HCT116 (cell line): ENCODE results near the gene CRACR2A. TPM values are rescaled to one million over a fixed set of nuclear protein-coding genes. Genes with fewer than 3 reads are reported as not detected.

Experiments used
- ATAC-seq: fragments of 200-7000 bp; cut with Tn5 transposase; 2 replicates; pipeline ENCODE4 v1.9.1; 2020; ENCODE audit warnings: mild to moderate bottlenecking, moderate library complexity
- BruUV-seq: library from RNA; stranded (reverse); fragments of 400-500 nt; replicated peaks from 2 replicates; lab custom pipeline; 2021; lab: Mats Ljungman, UMichigan
- CTCF ChIA-PET: fragments of 300-600 bp; sonication (Branson Sonifier 250); formaldehyde crosslinking; loops from one replicate; lab custom pipeline; 2021; ENCODE audit warnings: antibody characterized with exemption; lab: Charles Lee
- POLR2A ChIA-PET: fragments of 300-600, 350-600 bp; sonication (Branson Sonifier 250); formaldehyde crosslinking; loops from one replicate; lab custom pipeline; 2021; ENCODE audit warnings: antibody characterized with exemption; lab: Charles Lee
- RAD21 ChIA-PET, 2 experiments: fragments of 300-600 bp; sonication (Branson Sonifier 250); formaldehyde crosslinking; loops; one replicate each; lab custom pipeline; 2023; ENCODE audit warnings: low total read pairs in 2 of 2; ENCODE audit not compliant: uncharacterized antibody in 2 of 2, unreplicated experiment in 2 of 2, low non-redundant PET in 1 of 2; lab: Charles Lee
- DNase-seq: peaks from one replicate; pipeline ENCODE4 v3.0.0-alpha.2; 2010; ENCODE audit warnings: low read depth, low spot score
- H2AFZ ChIP-seq: fragments of 200-600 bp; shearing (Covaris generic), sonication (generic); 2 replicates; pipeline ENCODE4 v1.6.1; 2017; ENCODE audit warnings: low read depth, mixed run types, mixed read lengths, antibody characterized with exemption, low read length; ENCODE audit not compliant: poor library complexity, severe bottlenecking
- H3K27ac ChIP-seq: 2 replicates; pipeline ENCODE4 v1.5.1; 2012; ENCODE audit warnings: low read depth, low read length
- H3K27me3 ChIP-seq: fragments of 200-600 bp; sonication (generic); 2 replicates; pipeline ENCODE4 v1.6.1; 2016; ENCODE audit warnings: mixed run types, low read length, mixed read lengths; ENCODE audit not compliant: insufficient read depth
- H3K36me3 ChIP-seq, 2 experiments: fragments of 200-500 bp in 1 of 2; fragments of 200-600 bp in 1 of 2; sonication (Bioruptor generic) in 1 of 2; sonication (generic) in 1 of 2; 2 replicates each; pipeline versions ENCODE4 v1.5.1 to v1.6.1; 2014 to 2016; ENCODE audit warnings: low read length in 2 of 2, inconsistent platforms in 1 of 2, mixed read lengths in 1 of 2, mixed run types in 1 of 2; ENCODE audit not compliant: insufficient read depth in 2 of 2, control insufficient read depth in 1 of 2
- H3K4me1 ChIP-seq, 2 experiments: fragments of 200-600 bp in 1 of 2; sonication (generic) in 1 of 2; 2 replicates each; pipeline versions ENCODE4 v1.5.1 to v1.6.1; 2012 to 2017; ENCODE audit warnings: low read length in 2 of 2, inconsistent platforms in 1 of 2, mild to moderate bottlenecking in 1 of 2, mixed read lengths in 1 of 2, mixed run types in 1 of 2, moderate library complexity in 1 of 2; ENCODE audit not compliant: insufficient read depth in 2 of 2, control insufficient read depth in 1 of 2
- H3K4me2 ChIP-seq: fragments of 200-600 bp; sonication (generic); 2 replicates; pipeline ENCODE4 v1.6.1; 2017; ENCODE audit warnings: mixed run types, low read length, mixed read lengths
- H3K4me3 ChIP-seq, 2 experiments: fragments of 200-600 bp in 1 of 2; sonication (generic) in 1 of 2; replicated peaks in 1 of 2; 2 replicates each; pipeline ENCODE4 v1.5.1; 2011 to 2016; ENCODE audit warnings: low read length in 2 of 2, control low read depth in 1 of 2, low read depth in 1 of 2, mild to moderate bottlenecking in 1 of 2, mixed read lengths in 1 of 2, mixed run types in 1 of 2
- H3K79me2 ChIP-seq: fragments of 200-600 bp; sonication (generic); 2 replicates; pipeline ENCODE4 v1.6.1; 2017; ENCODE audit warnings: mild to moderate bottlenecking, mixed run types, low read length, moderate library complexity, mixed read lengths; ENCODE audit not compliant: insufficient read depth
- H3K9ac ChIP-seq: fragments of 200-600 bp; sonication (generic); 2 replicates; pipeline ENCODE4 v1.6.1; 2016; ENCODE audit warnings: low read length, mixed read lengths
- H3K9me2 ChIP-seq: fragments of 200-600 bp; sonication (generic), shearing (Covaris generic); 2 replicates; pipeline ENCODE4 v1.6.1; 2017; ENCODE audit warnings: mixed run types, mild to moderate bottlenecking, moderate library complexity; ENCODE audit not compliant: insufficient read depth
- H3K9me3 ChIP-seq, 2 experiments: fragments of 200-500 bp in 1 of 2; fragments of 200-600 bp in 1 of 2; sonication (Bioruptor generic) in 1 of 2; sonication (generic) in 1 of 2; 2 replicates each; pipeline ENCODE4 v1.6.1; 2014 to 2017; ENCODE audit warnings: low read length in 2 of 2, mixed read lengths in 2 of 2, inconsistent platforms in 1 of 2, low read depth in 1 of 2, mild to moderate bottlenecking in 1 of 2, mixed run types in 1 of 2, moderate library complexity in 1 of 2; ENCODE audit not compliant: control insufficient read depth in 1 of 2, insufficient read depth in 1 of 2
- H4K20me1 ChIP-seq: fragments of 200-600 bp; sonication (generic), shearing (Covaris generic); 2 replicates; pipeline ENCODE4 v1.6.1; 2017; ENCODE audit warnings: mixed run types, mild to moderate bottlenecking, moderate library complexity; ENCODE audit not compliant: insufficient read depth
- ATF3 ChIP-seq: IDR thresholded peaks from 2 replicates; pipeline ENCODE4 v1.6.1; 2012
- CBX3 ChIP-seq: IDR thresholded peaks from 2 replicates; pipeline ENCODE4 v1.6.1; 2012; ENCODE audit warnings: low read depth
- CTCF ChIP-seq, 3 experiments: fragments of 200-600 bp in 1 of 3; sonication (generic) in 1 of 3; IDR thresholded peaks in 2 of 3; conservative IDR thresholded peaks in 1 of 3; 2 replicates each; pipeline ENCODE4 v1.5.1; 2012 to 2017; ENCODE audit warnings: low read depth in 2 of 3, low read length in 2 of 3, antibody characterized with exemption in 1 of 3, borderline replicate concordance in 1 of 3, control low read depth in 1 of 3, mild to moderate bottlenecking in 1 of 3, mixed read lengths in 1 of 3, mixed run types in 1 of 3, moderate library complexity in 1 of 3; ENCODE audit not compliant: insufficient read depth in 1 of 3
- EGR1 ChIP-seq: IDR thresholded peaks from 2 replicates; pipeline ENCODE4 v1.6.1; 2012; ENCODE audit warnings: low read depth
- EZH2 ChIP-seq: fragments of 200-600 bp; sonication (generic); IDR thresholded peaks from 2 replicates; pipeline ENCODE4 v1.6.1; 2017; ENCODE audit warnings: antibody characterized with exemption, mixed run types
- EZH2phosphoT487 ChIP-seq: fragments of 200-600 bp; IDR thresholded peaks from 2 replicates; pipeline ENCODE4 v1.6.1; 2018; ENCODE audit warnings: antibody characterized with exemption, borderline replicate concordance
- RAD21 ChIP-seq: IDR thresholded peaks from 2 replicates; pipeline ENCODE4 v1.6.1; 2012; ENCODE audit warnings: low read depth, mild to moderate bottlenecking
- REST ChIP-seq: IDR thresholded peaks from 2 replicates; pipeline ENCODE4 v1.6.1; 2012; ENCODE audit warnings: low read depth
- SP1 ChIP-seq: IDR thresholded peaks from 2 replicates; pipeline ENCODE4 v1.6.1; 2012; ENCODE audit warnings: low read depth
- TCF7L2 ChIP-seq: IDR thresholded peaks from 2 replicates; pipeline ENCODE4 v1.7.0; 2011; ENCODE audit warnings: borderline replicate concordance, inconsistent platforms; ENCODE audit not compliant: insufficient read depth, insufficient read length; ENCODE audit errors: extremely low read depth
- YY1 ChIP-seq: IDR thresholded peaks from 2 replicates; pipeline ENCODE4 v1.6.1; 2011; ENCODE audit warnings: low read length, low read depth, moderate library complexity, mild to moderate bottlenecking; ENCODE audit not compliant: insufficient replicate concordance; ENCODE audit errors: extremely low read depth
- ZBTB33 ChIP-seq: IDR thresholded peaks from 2 replicates; pipeline ENCODE4 v1.6.1; 2011; ENCODE audit warnings: mild to moderate bottlenecking, low read length, moderate library complexity; ENCODE audit not compliant: insufficient replicate concordance; ENCODE audit errors: extremely low read depth
- ZFX ChIP-seq: fragments of 450-650 bp; IDR thresholded peaks from 2 replicates; pipeline ENCODE4 v1.6.1; 2017
- ZNF274 ChIP-seq: fragments of 200-500 bp; sonication (Bioruptor generic); IDR thresholded peaks from 2 replicates; pipeline ENCODE4 v1.6.1; 2014; ENCODE audit warnings: mild to moderate bottlenecking, low read depth, low read length, inconsistent platforms
- intact Hi-C: fragments of 100-400 bp; cut with micrococcal nuclease; formaldehyde crosslinking; loops from 2 replicates; pipeline ENCODE4 v1.10.0; 2022
- total RNA-seq: library from RNA; stranded (reverse); gene quantifications from one replicate; pipeline ENCODE4 v1.2.1, GENCODE V29; 2021; ENCODE audit not compliant: unreplicated experiment

Gene CRACR2A
- total RNA-seq, 1 experiment from 2014 or later: 18.4 TPM

- Histone ChIP-seq H3K27ac (no peak overlapping the region), H3K4me3 (no peak overlapping the region), H3K27me3 (peaks cover 31% of the 10 kb centered on the region; the same call in 1 of the 2 replicates), H3K4me2 (no peak overlapping the region), H3K9me3 (no peaks in the 10 kb centered on the region), H3K36me3 (no peaks in the 10 kb centered on the region), H2AFZ (no peak overlapping the region), H3K4me1 (no peaks in the 10 kb centered on the region), H4K20me1 (no peaks in the 10 kb centered on the region), H3K9me2 (no peaks in the 10 kb centered on the region), H3K79me2 (no peaks in the 10 kb centered on the region), H3K9ac (no peak overlapping the region)
- ATAC-seq: no peak
- ChIA-PET RAD21 (no interaction called here), POLR2A (no interaction called here), CTCF (no interaction called here)
- intact Hi-C loops: no loop called here
- no peak for TF ChIP-seq SP1
- no peak for TF ChIP-seq ZFX
- TF ChIP-seq CTCF (IDR thresholded peaks at IDR 0.05 in 2 of 3, conservative IDR thresholded peaks at IDR 0.05 in 1 of 3; ENCODE audit: borderline replicate concordance in 1 of 3, insufficient read depth in 1 of 3, low read depth in 2 of 3, low read length in 2 of 3): no peak
- TF ChIP-seq ZBTB33: no peak
- no peak for TF ChIP-seq CBX3
- no peak for TF ChIP-seq REST
- no peak for TF ChIP-seq ZNF274
- TF ChIP-seq YY1: no peak
- TF ChIP-seq EGR1: no peak
- no peak for TF ChIP-seq ATF3
- TF ChIP-seq EZH2: no peak
- TF ChIP-seq TCF7L2: no peak
- no peak for TF ChIP-seq RAD21
- TF ChIP-seq EZH2phosphoT487: no peak
- no TSS peak for BruUV-seq
- DNase-seq: no peak
Measured at GRCh38 chr12:3592856-3593625, 159.9 kb downstream of the CRACR2A start.
